Activated CD8-positive, alpha-beta memory T cell treated with anti-CD3 and anti-CD28 coated beads, Interleukin-2, amount 50 U/mL, for 24 hours (primary cell): ENCODE measurements around the gene KRT7.

Source experiments
- DNase-seq: peaks from one replicate; pipeline ENCODE4 v3.0.0-alpha.2; 2020; ENCODE audit errors: extremely low read depth

Gene KRT7

GRCh38 chr12:52232674-52233461, at the start of gene KRT7:
Gene KRT7 (plus strand): TSS chr12:52233243. CDS start chr12:52233297, 54 bp downstream.
- no peak for DNase-seq

- no peak for DNase-seq
These were observed 49.5 kb upstream of the KRT7 start for GRCh38 chr12:52183544-52183910.

GRCh38 chr12:52183971-52184370, 49.1 kb upstream of the KRT7 start:
- DNase-seq, result no peak

DNA sequence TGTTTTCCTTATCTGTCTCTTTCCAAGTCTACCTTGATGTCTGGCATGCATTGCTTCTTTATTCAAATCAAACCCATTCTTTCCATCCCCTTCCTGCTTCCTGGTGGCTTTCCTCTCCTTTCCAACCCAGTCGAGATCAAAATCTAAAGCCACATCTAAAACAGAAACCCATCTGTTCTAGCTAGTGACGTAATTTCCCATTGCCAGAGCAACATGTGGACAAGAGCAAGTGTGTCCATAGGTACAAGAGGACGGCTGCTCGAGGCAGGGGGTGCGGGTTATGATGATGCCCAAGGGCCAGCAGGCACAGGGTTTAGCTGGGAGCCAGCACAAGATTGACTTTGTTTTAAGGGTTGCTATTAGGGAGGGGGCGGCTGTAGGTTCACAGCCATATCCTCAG, 48.2 kb upstream of the KRT7 start:
- no peak for DNase-seq

DNA sequence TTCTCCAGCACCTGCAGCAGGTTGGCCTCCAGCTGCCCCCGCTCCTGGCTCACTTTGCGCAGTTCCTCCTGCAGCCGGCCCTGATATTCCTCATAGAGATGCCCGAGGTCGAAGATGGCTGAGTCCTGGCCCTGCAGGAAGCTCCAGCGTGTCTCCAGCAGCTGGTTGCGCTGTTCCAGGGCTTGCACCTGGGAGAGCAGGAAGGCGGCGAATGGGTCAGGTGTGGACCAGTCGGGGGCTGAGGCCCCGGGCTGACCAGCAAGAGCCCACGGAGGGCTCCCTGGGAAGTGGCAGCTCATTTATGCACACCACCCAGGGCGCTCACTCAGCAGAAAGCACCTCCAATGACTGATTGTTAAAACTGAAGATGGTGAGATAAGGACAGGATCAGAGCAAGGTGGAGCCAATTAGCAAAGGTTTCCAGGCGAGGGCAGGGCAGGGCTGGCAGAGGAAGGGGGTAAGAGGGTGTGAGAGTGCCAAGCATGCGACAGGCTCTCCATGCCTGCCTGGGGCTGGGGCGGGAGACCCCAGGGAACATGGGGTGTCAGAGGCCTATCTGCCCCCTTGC, 47.6 kb upstream of the KRT7 start:
- no peak for DNase-seq

DNA sequence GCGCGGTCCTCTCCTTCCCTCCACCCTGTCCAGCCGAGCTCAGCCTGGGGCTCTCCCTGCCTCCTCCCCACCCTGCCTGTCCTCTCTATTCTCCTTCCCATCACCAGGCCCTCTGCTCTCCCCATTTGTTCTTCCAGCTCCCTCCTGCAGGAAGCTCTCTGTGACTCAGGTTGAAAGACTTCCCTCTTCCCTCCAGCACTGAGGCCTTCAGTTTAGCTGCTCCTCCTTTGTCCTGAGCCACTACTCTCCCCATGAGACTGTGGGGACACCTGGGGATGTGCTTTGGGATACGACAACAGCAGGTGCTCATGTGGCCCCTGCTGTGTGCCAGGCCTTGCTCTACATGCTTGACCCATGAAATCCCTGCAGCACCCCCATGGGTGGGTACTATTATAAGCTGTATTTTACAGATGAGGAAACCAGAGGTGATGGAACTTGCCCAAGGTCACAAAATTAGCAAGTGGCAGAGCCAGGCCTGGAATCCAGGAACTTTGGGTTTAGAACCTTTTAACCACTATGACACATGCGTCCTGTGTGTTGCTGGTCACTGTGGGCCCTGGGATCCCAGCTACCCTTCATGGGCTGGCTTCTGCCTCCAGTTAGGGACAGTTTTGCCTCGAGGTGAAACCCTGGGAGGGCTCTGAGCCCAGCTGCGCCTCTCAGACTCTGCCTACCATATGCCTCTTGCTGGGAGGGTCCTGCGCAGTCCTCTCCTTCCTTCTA, 46.8 kb upstream of the KRT7 start:
- no peak for DNase-seq

DNA sequence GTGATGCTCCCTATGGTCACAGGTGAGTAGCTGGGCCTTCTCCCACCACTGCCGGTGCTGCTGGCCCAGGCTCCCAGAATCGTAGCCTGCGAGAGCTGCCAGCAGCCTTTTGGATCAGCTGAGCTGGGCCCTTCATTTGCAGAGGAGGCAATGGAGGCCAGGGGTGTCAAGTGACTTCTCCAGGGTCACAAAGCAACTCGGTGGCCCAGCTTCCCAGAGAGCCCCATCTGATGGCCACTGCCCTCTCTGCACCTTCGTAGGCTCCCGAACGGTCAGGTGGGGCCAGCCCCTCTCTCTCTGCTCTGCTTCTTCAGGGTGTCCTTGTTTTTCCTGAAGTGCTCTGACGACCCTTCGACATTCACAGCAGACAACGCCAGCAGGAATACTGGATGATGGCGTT, 45.8 kb upstream of the KRT7 start:
- DNase-seq, result no peak

DNA sequence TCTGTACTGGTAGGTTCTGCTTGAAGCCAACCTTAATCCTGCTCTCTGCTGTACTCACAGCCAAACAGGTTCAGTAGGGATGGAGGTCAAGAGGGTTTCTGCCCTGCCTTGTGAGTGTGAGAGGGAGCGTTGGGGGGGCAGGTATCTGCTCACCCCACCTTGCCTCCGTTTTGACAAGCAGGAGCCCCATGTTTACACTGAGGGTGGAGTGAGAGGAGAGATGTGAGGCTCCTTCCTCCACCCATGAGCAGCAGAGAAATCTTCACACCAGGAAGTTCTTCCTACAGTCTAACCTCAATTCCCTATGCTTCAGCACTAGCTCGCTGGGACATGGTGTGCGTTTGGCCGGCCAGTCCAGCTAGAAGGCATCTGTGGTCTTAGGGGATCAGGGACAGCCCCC, 45.4 kb upstream of the KRT7 start:
- DNase-seq, result no peak

DNA sequence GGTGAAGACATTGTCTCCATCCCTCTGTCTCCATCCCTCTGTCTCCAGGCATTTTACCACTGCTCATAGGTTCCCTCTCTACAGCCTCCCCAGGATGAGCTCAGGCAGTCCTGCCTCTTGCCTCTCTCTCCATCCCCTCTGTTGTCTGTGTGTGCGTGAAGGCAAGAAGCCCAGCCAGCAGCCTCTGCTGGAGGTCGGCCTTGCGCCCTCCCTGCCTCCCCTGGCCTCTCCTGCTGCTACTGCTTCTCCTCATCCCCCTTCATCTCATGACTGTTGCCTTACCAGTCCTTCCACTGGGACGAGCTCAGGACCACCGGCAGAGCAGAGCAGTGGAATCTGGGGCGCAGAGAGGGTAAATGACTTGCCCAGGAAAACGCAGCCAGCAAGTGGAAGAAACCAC, 44.4 kb upstream of the KRT7 start:
- DNase-seq, result no peak

GRCh38 chr12:52189376-52190174, 43.5 kb upstream of the KRT7 start:
- no peak for DNase-seq

GRCh38 chr12:52190860-52191729, 41.9 kb upstream of the KRT7 start:
- no peak for DNase-seq

GRCh38 chr12:52191841-52192791, 40.9 kb upstream of the KRT7 start, which contains the start of gene KRT80:
Gene KRT80 (minus strand): TSS chr12:52192014. CDS start chr12:52191902, 112 bp downstream.
- DNase-seq, result no peak

- DNase-seq, result no peak
These were observed 39.5 kb upstream of the KRT7 start for GRCh38 chr12:52193532-52193931.

DNA sequence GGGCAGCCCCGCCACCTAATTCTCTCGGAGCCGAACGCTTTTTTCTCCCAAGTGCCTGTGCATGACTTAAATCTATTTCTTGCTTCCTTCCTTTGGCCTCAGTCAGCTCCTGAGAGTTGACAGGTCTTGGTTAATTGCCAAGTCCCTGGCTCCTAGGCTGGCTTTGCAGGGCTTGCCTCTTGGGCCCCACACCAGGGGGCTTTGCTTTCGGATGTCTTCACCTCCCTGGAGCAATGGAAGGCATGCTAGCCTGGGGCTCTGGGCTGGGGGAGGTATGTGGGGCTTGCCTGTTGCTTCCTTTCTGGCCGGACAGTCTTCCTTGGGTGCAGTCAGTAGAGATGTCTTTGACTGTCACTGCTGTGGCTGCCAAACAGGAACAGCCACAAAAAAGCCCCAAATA, 39.1 kb upstream of the KRT7 start:
- no peak for DNase-seq

GRCh38 chr12:52195065-52195730, 37.8 kb upstream of the KRT7 start:
- DNase-seq, result no peak

- no peak for DNase-seq
These were observed 35.4 kb upstream of the KRT7 start for GRCh38 chr12:52197371-52198231.

- no peak for DNase-seq
These were observed 34.4 kb upstream of the KRT7 start for GRCh38 chr12:52198454-52199215.
